Endodermal cell (in vitro differentiated cells): ENCODE data around the gene CCM2. TPM values are rescaled to one million over a fixed set of nuclear protein-coding genes. Genes with fewer than 3 reads are reported as not detected.
"Not testable (repeated sequence)": the region's sequence is repeated elsewhere in the genome, so short reads cannot be mapped to it uniquely, and the experiment has no call there.

ENCODE experiments used
- DNase-seq: peaks from one replicate; pipeline ENCODE4 v3.0.0-alpha.2; 2017
- H3K27ac ChIP-seq: 2 replicates; pipeline ENCODE4 v1.5.1; 2013; ENCODE audit warnings: mild to moderate bottlenecking, low read depth, low read length, moderate library complexity
- H3K27me3 ChIP-seq: 2 replicates; pipeline ENCODE4 v1.6.1; 2013; ENCODE audit warnings: mild to moderate bottlenecking, low read length, moderate library complexity; ENCODE audit not compliant: insufficient read depth, control insufficient read depth, poor library complexity, severe bottlenecking
- H3K36me3 ChIP-seq: 2 replicates; pipeline ENCODE4 v1.7.0; 2013; ENCODE audit warnings: mild to moderate bottlenecking, low read length, moderate library complexity; ENCODE audit not compliant: control insufficient read depth, insufficient read depth
- H3K4me1 ChIP-seq: one replicate; pipeline ENCODE4 v1.7.0; 2013; ENCODE audit warnings: low read length; ENCODE audit not compliant: control insufficient read depth, insufficient read depth
- H3K4me3 ChIP-seq: 2 replicates; pipeline ENCODE4 v1.5.1; 2013; ENCODE audit warnings: mild to moderate bottlenecking, low read length, moderate library complexity
- H3K9ac ChIP-seq: 2 replicates; pipeline ENCODE4 v1.6.1; 2013; ENCODE audit warnings: mild to moderate bottlenecking, low read length, moderate library complexity; ENCODE audit not compliant: poor library complexity, severe bottlenecking; ENCODE audit errors: extremely low read depth
- H3K9me3 ChIP-seq: 2 replicates; pipeline ENCODE4 v1.6.1; 2013; ENCODE audit warnings: mild to moderate bottlenecking, low read length, moderate library complexity; ENCODE audit not compliant: control insufficient read depth
- H3K27ac Mint-ChIP-seq: 2 replicates; pipeline ENCODE4 v1.8.0; 2020; ENCODE audit warnings: mixed read lengths
- H3K27me3 Mint-ChIP-seq: 2 replicates; pipeline ENCODE4 v1.8.0; 2021; ENCODE audit warnings: mild to moderate bottlenecking, mixed read lengths; ENCODE audit not compliant: insufficient read depth
- H3K36me3 Mint-ChIP-seq: 2 replicates; pipeline ENCODE4 v1.8.0; 2020; ENCODE audit warnings: low read depth, mixed read lengths
- H3K4me1 Mint-ChIP-seq: 2 replicates; pipeline ENCODE4 v1.8.0; 2020; ENCODE audit warnings: mixed read lengths
- H3K4me3 Mint-ChIP-seq: 2 replicates; pipeline ENCODE4 v1.8.0; 2020; ENCODE audit warnings: mild to moderate bottlenecking, moderate library complexity, mixed read lengths
- H3K9me3 Mint-ChIP-seq: 2 replicates; pipeline ENCODE4 v1.8.0; 2020; ENCODE audit warnings: mild to moderate bottlenecking, mixed read lengths
- WGBS, 2 experiments: methylation state at CpG; one replicate each; pipeline versions ENCODE4 v1.1.5 to v1.1.7; 2013; ENCODE audit warnings: missing lambda C conversion rate in 2 of 2, mixed read lengths in 1 of 2; ENCODE audit not compliant: insufficient coverage in 1 of 2, insufficient read length in 1 of 2; 5-methylcytosine and 5-hydroxymethylcytosine counted together
- total RNA-seq, 2 donors: library from RNA; stranded (reverse); fragmentation: NEBNext Ultra II Directional in 1 of 2; extraction: Animal tissue kit (Norgen Biotek cat#: 25700) in 1 of 2; gene quantifications; 2 replicates in 1 of 2; 3 replicates in 1 of 2; pipeline ENCODE4 v1.2.1, GENCODE V29; 2021
- TF ChIP-seq, protein P1 (sequence below): fragments of 200-600 bp; sonication (generic); conservative IDR thresholded peaks from 2 replicates; pipeline ENCODE4 v1.5.0; 2021; ENCODE audit warnings: antibody characterized with exemption, mild to moderate bottlenecking

Gene CCM2
- total RNA-seq, 2 donors from 2014 or later, result 37.4 to 38.1 TPM

GRCh38 chr7:44988701-44989100, 11.3 kb upstream of the CCM2 start:
- Mint-ChIP-seq H3K27ac (no peak overlapping the region), H3K4me3 (no peak overlapping the region), H3K4me1 (peaks cover 37% of the 10 kb centered on the region), H3K9me3 (peaks cover 3% of the 10 kb centered on the region), H3K36me3 (peaks cover 30% of the 10 kb centered on the region), H3K27me3 (no peaks in the 10 kb centered on the region)
- H3K9ac ChIP-seq, result no peak overlapping the region
- no peaks in the 10 kb centered on the region for H3K4me1 ChIP-seq
- H3K36me3 ChIP-seq, result peaks cover 20% of the 10 kb centered on the region
- H3K4me3 ChIP-seq, result no peak overlapping the region
- DNase-seq, result no peak
- H3K27ac ChIP-seq, result no peak overlapping the region
- no peaks in the 10 kb centered on the region for H3K9me3 ChIP-seq
- TF ChIP-seq, protein P1, sequence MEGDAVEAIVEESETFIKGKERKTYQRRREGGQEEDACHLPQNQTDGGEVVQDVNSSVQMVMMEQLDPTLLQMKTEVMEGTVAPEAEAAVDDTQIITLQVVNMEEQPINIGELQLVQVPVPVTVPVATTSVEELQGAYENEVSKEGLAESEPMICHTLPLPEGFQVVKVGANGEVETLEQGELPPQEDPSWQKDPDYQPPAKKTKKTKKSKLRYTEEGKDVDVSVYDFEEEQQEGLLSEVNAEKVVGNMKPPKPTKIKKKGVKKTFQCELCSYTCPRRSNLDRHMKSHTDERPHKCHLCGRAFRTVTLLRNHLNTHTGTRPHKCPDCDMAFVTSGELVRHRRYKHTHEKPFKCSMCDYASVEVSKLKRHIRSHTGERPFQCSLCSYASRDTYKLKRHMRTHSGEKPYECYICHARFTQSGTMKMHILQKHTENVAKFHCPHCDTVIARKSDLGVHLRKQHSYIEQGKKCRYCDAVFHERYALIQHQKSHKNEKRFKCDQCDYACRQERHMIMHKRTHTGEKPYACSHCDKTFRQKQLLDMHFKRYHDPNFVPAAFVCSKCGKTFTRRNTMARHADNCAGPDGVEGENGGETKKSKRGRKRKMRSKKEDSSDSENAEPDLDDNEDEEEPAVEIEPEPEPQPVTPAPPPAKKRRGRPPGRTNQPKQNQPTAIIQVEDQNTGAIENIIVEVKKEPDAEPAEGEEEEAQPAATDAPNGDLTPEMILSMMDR, result no peak
- WGBS, 2 experiments, result 88 to 91% methylated on average over 3 to 4 of the region's 4 CpGs
- no peaks in the 10 kb centered on the region for H3K27me3 ChIP-seq

GRCh38 chr7:44989132-44989531, 10.9 kb upstream of the CCM2 start:
- H3K27ac ChIP-seq, result no peak overlapping the region
- H3K4me1 Mint-ChIP-seq, result peaks cover 37% of the 10 kb centered on the region
- no peaks in the 10 kb centered on the region for H3K9me3 ChIP-seq
- H3K4me1 ChIP-seq, result no peaks in the 10 kb centered on the region
- no peaks in the 10 kb centered on the region for H3K27me3 Mint-ChIP-seq
- no peaks in the 10 kb centered on the region for H3K27me3 ChIP-seq
- H3K4me3 ChIP-seq, result no peak overlapping the region
- peaks cover 3% of the 10 kb centered on the region for H3K9me3 Mint-ChIP-seq
- 93 to 94% methylated on average over 2 to 3 of the region's 3 CpGs for WGBS, 2 experiments
- no peak overlapping the region for H3K27ac Mint-ChIP-seq
- H3K4me3 Mint-ChIP-seq, result no peak overlapping the region
- TF ChIP-seq, protein P1, result no peak
- peaks cover 16% of the 10 kb centered on the region for H3K36me3 ChIP-seq
- H3K36me3 Mint-ChIP-seq, result peaks cover 25% of the 10 kb centered on the region
- no peak for DNase-seq
- H3K9ac ChIP-seq, result no peak overlapping the region

DNA sequence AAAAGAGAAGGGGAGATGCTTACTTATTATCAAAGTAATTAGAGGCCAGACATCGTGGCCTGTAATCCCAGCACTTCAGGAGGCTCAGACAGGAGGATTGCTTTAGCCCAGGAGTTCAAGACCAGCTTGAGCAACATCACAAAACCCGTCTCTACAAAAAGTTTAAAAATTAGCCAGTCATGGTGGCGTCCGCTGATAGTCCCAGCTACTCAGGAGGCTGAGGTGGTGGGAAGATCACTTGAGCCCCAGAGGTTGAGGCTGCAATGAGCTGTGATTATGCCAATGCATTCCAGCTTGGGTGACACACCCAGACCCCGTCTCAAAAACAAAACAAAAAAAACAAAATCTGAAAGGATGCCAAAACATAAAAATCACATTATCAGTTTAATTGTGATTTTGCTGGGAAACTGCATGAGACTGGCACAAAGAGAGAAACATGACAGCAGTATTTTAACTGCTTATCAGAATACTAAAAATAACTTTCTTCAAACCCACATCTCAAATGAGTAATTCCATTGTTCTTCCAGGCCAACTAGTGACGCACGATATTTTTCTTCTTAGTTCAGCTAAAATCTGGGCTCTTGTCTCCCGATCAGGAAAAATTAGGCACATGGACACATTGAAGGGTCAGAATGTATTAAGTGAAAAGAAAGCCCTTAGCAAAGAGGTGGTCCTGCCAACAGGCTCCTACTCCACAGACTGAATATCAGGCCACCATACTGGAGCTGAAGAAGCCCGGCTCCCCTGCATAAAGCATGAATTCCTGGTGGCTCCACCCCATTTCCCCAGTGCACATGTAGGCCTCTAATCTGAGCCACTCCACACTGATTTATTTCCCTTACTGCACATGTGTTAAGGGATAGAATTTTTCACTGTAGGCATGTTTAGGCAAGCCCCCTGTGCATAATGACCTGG, 9.6 kb upstream of the CCM2 start:
- H3K27me3 ChIP-seq, result no peaks in the 10 kb centered on the region
- no peak overlapping the region for H3K27ac Mint-ChIP-seq
- H3K27ac ChIP-seq, result no peak overlapping the region
- no peak overlapping the region for H3K4me3 Mint-ChIP-seq
- H3K4me1 Mint-ChIP-seq, result peaks cover 30% of the 10 kb centered on the region
- no peaks in the 10 kb centered on the region for H3K9me3 ChIP-seq
- no peaks in the 10 kb centered on the region for H3K4me1 ChIP-seq
- H3K36me3 Mint-ChIP-seq, result peaks cover 13% of the 10 kb centered on the region
- TF ChIP-seq, protein P1, result no peak
- no peak for DNase-seq
- peaks cover 3% of the 10 kb centered on the region for H3K36me3 ChIP-seq
- peaks cover 3% of the 10 kb centered on the region for H3K9me3 Mint-ChIP-seq
- 91 to 94% methylated on average over 6 to 9 of the region's 9 CpGs for WGBS, 2 experiments
- no peak overlapping the region for H3K9ac ChIP-seq
- H3K4me3 ChIP-seq, result no peak overlapping the region
- no peaks in the 10 kb centered on the region for H3K27me3 Mint-ChIP-seq

DNA sequence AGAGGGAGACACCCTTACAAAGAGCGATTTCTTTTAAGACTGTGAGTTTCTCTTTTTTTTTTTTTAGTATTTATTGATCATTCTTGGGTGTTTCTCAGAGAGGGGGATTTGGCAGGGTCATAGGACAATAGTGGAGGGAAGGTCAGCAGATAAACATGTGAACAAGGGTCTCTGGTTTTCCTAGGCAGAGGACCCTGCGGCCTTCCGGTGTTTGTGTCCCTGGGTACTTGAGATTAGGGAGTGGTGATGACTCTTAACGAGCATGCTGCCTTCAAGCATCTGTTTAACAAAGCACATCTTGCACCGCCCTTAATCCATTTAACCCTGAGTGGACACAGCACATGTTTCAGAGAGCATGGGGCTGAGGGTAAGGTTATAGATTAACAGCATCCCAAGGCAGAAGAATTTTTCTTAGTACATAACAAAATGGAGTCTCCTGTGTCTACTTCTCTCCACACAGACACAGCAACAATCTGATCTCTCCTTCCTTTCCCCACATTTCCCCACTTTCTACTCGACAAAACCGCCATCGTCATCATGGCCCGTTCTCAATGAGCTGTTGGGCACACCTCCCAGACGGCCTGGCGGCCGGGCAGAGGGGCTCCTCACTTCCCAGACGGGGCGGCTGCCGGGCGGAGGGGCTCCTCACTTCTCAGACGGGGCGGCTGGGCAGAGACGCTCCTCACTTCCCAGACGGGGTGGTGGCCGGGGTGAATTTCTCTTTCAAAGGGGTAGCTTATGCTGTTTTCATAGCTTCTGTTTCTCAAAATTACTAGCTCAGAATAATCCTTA, 7.8 kb upstream of the CCM2 start:
- not testable (repeated sequence) for H3K9me3 ChIP-seq

More for the DNA sequence above, 7.8 kb upstream of the CCM2 start:
- not testable (repeated sequence) for H3K9me3 Mint-ChIP-seq, H3K27me3 ChIP-seq, H3K27ac ChIP-seq, H3K36me3 ChIP-seq, H3K4me3 ChIP-seq, H3K4me1 ChIP-seq, DNase-seq, H3K9ac ChIP-seq, H3K4me3 Mint-ChIP-seq, H3K36me3 Mint-ChIP-seq, H3K27me3 Mint-ChIP-seq
- WGBS, 2 experiments, result 92 to 100% methylated on average over 6 to 16 of the region's 21 CpGs
- Mint-ChIP-seq H3K27ac (peak overlapping the region; percentile 82), H3K4me1 (peaks cover 20% of the 10 kb centered on the region)
